Putamen (tissue), 1 donor: Measurements from ENCODE around the gene STK40.
A peak's percentile ranks its signal among the peaks of the same experiment; 100 is the strongest.

Experiments
- DNase-seq: peaks from one replicate; pipeline ENCODE4 v3.0.0-alpha.2; 2016; ENCODE audit warnings: low spot score

The STK40 gene

DNA sequence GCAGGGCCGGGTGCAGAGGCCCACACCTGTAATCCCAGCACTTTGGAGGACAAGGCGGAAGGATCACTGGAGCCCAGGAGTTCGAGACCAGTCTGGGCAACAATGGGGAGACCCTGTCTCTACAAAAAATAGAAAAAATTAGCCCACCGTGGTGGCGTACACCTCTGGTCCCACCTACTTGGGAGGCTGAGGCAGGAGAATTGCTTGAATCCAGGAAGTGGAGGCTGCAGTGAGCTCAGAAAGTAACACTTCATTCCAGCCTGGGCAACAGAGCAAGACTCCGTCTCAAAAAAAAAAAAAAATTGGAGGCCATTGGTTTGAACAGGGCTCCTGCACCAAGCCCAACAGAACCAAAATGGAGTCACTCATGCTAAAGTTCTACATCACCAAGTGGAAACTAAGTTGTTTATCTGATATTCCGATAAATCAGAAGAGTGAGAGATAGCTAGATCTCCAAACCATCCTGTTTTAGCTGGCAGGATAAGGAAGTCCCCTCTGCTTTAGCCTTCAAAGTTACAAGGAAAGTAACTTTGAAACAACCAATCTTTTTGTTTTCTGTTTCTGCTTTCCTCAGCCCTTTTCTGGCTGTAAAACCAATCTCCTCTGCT is 12.8 kb upstream of the STK40 start:
- no peak for DNase-seq

DNA sequence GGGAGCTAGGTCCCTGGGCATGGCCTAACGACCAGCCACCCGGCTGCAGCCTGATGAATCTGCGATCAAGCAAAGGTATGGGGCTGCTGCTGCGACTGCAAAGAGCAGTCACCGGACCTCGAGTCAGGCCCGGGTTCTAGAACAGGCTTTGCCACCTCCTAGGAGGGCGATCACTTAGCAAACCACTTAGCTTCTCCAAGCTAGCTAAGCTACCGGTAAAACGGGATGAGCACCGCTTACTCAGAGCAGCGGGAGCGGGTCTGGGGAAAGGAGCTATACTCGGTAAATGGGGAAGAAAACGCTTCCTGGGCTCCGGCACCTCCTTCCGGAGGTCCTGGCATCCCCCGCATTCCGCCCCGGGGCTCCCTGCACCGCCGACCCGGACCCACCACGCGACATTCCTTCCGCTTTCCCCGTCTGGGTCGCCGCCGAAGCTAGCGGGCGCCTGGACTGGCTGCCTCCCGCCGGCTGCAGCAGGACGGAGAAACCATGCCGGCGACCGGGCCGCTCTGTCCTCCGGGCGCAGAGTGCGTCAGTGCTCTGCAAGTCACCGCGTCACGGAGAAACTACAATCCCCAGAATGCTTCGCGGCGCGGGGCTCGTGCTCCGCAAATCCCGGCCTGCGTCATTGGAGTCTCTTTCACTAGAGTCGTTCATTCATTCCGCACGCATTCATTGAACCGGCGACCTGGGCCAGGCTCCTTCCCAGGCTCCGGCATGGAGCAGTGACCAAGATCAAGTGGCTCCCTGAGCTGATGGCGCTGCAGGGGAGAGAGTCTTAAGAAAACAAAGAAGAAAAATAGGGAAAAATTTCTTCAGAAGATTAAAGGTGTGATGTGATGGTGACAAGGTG is 11.9 kb upstream of the STK40 start, which contains the start of gene LSM10:
Gene LSM10 (minus strand): TSS at position 531 of the 853 bp plus-strand sequence. CDS start 3,779 bp downstream, outside the sequence.
- DNase-seq = peak; percentile 95

- DNase-seq = no peak
Measured at GRCh38 chr1:36397083-36397377, 11.3 kb upstream of the STK40 start.

DNA sequence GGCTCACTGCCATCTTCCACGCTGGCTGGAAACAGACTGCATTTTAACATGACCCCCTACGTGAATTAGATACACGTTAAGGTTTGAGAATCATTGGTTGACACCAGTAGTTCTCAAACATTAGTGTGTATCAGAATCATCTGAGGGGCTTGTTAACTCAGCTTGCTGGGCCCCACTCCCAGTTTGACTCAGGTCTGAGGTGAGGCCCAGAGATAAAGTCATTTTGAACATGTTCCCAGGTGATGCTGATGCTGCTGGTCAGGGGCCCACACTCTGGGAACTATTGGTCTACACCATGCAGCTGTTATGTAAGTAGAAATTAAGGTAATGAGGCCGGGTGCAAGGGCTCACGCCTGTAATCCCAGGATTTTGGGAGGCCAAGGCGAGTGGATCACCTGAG is 10.6 kb upstream of the STK40 start:
- DNase-seq = no peak

- no peak for DNase-seq
Measured at GRCh38 chr1:36393686-36394085, 8.0 kb upstream of the STK40 start.

GRCh38 chr1:36392836-36393235 is 7.1 kb upstream of the STK40 start:
- no peak for DNase-seq

GRCh38 chr1:36391271-36391670 is 5.5 kb upstream of the STK40 start:
- DNase-seq = no peak

DNA sequence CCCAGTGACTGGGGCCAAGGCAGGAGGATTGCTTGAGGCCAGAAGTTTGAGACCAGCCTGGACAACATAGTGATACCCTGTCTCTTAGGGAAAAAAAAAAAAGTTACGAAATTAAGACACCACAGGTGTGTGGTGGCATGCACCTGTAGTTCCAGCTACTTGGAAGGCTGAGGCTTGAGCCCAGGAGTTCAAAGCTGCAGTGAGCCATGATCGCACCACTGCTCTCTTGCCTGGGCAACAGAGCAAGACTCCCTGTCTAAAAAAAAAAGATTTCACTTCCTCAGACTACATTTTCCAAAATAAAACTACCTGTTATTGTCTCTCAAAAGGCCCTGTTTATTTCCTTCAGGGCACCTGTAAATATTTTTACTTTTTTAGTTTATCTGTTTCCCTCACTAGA is 4.7 kb upstream of the STK40 start:
- DNase-seq = no peak

- DNase-seq = no peak
Measured at GRCh38 chr1:36389999-36390398, 4.3 kb upstream of the STK40 start.

DNA sequence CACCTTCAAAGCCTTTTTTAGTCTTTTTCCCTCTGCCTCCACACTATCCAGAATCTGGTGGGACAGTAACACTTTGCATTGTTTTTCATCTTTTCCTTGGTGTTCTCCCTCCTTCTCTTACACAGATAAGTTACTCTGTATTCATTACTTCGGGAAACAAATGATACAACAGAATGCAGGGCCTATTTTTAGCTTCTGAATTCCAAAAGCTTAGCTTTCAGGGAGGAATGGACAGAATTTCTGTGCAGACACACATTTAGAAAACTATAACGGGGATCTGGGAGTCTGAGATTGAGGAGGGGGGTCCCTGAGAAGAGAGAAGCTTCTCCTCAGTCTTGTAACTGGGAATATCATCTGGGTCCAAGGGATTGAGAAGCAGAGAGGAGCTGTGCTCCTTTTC is 3.5 kb upstream of the STK40 start:
- DNase-seq = no peak

- no peak for DNase-seq
Measured at GRCh38 chr1:36387141-36387949, 1.6 kb upstream of the STK40 start.

DNA sequence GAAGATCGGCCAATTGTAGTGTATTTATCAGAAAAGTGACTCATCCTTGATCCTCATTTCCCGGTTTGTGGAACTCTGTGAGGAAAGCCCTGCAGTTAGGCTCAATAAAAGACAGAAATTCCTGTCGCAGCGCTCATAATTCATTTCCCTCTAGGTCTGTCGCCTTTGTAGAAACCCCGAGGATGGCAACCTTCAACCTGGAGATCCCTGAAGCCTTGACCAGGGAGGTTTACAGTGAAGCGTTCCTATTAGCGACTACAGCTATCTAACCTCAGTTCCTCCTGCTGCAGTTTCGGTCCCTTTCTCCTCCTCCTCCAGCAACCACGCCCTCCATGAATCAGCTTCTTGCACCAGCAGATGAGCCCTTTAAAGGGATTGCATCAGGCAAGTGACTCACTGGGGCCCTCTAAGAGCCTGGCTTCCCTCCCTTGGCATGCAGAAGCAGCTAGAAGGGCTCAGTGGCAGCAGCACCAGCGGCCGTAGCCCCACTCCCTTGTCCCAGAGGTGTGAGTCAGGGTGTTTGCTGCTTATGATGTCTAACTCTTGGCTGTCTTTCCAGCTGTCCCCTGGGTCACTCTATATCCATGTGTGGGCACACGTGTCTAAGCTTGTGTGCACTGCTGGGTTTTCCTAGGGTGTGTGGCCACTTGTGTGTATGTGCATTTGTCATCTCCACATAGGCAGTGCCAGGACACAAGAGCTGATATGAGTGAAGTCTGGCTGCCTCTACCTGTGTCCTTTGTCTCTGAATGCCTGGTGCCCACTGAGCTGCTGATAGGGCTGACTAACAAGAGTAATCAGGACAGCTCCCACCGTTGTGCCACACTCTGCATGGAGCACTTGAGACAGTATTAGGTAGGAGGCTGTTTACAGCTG is 779 bp upstream of the STK40 start:
- peak; percentile 93 for DNase-seq

DNA sequence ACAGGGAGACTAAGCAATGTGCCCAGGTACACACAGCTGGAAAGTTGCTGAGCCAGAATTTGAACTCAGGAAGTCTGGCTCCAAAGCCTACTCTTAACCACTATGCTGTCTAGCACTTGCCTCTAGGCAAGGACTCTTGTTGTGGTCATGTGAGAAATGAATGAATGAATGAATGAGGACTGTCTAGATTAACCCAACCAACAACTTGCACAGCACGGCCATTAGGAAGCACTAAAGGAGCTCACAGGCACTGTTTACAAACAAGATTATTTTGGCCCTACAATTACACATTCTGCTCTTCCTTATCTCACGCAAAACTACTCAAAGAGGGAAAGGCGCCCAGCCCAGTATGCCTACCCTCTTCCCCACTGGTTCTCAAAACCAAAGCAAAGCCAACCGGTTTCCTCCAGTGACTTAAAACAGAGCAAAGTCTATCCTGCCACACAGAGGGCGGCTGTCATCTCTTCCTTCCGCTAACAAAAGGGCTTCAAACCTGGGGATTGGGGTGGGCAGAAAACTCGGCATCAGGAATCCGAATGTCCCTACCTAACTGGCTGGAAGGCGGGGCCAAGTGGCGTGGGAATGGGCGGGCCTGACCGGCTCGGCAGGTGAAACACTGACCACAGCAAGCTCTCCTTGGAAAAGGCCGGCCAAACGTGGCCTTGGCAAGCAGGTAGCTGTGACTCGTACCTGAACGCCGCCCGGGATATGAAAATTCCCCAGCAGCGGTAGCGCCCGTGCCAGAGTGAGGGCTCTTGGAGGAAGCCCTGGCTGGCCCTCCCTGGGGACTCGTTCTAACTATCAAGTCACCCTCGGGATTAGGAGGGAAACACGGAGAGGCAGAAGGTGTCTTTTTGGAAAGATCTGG is 948 bp downstream of the STK40 start:
- DNase-seq = no peak

DNA sequence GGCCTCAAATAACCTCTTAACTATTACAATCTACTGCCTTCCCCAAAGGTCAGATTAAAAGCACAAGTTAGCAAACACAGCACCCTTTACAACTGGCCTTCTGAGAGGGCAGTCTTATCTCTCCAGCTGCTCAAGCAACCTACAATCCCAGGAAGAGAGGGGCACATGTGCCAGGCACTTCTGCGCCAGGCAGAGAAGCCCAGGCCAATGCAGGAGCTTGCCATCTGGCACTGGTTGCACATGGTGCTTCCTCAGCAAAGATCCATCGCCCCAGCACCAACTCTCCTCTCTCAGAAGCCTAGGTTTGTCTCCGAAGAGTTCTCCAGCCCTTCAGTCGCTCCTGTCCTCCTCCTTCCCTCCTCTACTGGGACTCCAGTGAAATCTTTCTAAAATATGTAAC is 2.5 kb downstream of the STK40 start:
- DNase-seq = no peak

- no peak for DNase-seq
Measured at GRCh38 chr1:36382669-36383068, 3.1 kb downstream of the STK40 start.

- DNase-seq = no peak
Measured at GRCh38 chr1:36382231-36382630, 3.5 kb downstream of the STK40 start.

GRCh38 chr1:36381405-36381804 is 4.3 kb downstream of the STK40 start:
- no peak for DNase-seq

DNA sequence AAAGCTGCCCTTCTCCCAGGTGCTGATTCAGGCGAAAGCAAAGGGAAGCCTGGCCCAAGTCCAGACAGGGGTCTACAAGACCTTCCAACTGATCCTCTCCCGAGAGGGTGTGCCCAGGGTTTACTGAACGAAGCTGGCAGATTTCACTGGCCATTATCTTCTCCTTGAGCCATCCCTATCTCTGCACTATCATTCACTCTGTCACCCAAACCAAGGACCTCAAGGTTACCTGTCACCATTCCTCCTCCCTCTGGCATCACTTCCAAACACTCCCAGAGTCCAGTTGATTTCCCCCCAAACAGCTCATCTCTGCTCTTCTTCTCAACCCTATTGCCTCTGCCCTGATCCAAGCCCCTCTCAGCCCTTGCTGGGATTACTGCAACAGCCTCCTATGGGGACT is 4.9 kb downstream of the STK40 start:
- no peak for DNase-seq

GRCh38 chr1:36380143-36380619 is 5.5 kb downstream of the STK40 start:
- DNase-seq = no peak

DNA sequence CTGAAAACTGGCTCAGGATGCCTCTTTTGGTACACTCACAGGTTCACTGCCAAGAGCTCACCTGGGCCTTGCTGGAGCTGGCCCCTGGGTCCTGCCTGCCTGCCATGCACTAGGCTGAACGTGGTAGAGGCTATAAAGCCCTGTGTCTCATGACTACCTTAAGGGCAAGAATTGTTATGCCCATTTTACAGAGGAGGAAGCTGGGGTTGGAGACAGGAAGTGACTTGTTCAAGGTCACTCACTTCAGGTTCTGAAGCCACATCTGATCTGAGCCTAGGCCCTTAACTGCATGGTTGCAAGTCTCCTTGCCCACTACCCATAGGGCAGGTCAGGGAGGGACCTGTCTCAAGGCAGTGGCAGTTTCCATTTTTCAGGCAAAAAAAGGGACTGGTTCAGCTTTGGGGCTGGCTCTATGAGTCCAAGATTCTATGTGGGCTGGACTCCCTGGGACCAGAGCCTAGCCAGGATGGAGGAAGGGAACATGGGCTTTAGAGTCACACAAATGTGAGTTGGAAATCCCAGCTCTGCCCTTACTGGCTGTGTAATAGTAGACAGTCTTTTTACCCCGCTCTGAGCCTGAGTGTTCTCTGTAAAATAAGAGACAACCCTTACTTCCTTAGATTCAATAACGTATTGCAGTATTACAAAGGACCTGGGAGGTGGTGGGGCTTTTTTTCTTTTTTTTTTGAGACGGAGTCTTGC is 7.8 kb downstream of the STK40 start:
- DNase-seq = no peak
